Tibial nerve (tissue), 4 donors: ENCODE results near the gene ARHGAP26.

Source experiments
- CTCF ChIP-seq, 5 experiments: fragments of 200-600 bp in 3 of 5; fragments of 450-650 bp in 2 of 5; sonication (generic) in 3 of 5; IDR thresholded peaks; one replicate each; pipeline ENCODE4 v1.5.1; 2016 to 2019; ENCODE audit warnings: antibody characterized with exemption in 5 of 5, mild to moderate bottlenecking in 3 of 5, moderate library complexity in 2 of 5
- EP300 ChIP-seq, 2 donors: sonication (generic); formaldehyde crosslinking; IDR thresholded peaks; one replicate each; pipeline ENCODE4 v1.6.1; 2017; ENCODE audit warnings: antibody characterized with exemption in 2 of 2, mild to moderate bottlenecking in 1 of 2
- POLR2A ChIP-seq, 2 donors: fragments of 450-650 bp; IDR thresholded peaks; one replicate each; pipeline ENCODE4 v1.6.1; 2017; ENCODE audit warnings: antibody characterized with exemption in 2 of 2, mild to moderate bottlenecking in 2 of 2, moderate library complexity in 2 of 2

DNA sequence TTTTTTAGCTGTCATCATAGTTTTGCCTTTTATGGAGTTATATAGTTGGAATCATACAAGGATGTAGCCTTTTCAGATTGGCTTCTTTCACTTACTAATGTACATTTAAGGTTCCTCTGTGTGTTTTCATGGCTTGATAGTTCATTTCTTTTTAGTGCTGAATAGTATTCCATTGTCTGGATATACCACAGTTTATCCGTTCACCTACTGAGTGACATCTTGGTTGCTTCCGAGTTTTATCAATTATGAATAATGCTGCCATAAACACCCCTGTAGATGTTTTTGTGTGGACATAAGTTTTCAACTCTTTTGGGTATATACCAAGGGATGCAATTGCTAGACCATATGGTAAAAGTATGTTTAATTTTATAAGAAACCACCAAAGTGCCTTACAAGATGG lies 497.0 kb downstream of the ARHGAP26 start:
- no peak for TF ChIP-seq CTCF (IDR thresholded peaks at IDR 0.05)
- TF ChIP-seq POLR2A (IDR thresholded peaks at IDR 0.05): no peak
- TF ChIP-seq EP300 (IDR thresholded peaks at IDR 0.05): no peak
